LoVo (cell line): Measurements from ENCODE around the gene ADSL.
"Not testable (repeated sequence)": the region's sequence is repeated elsewhere in the genome, so short reads cannot be mapped to it uniquely, and the experiment has no call there.

Experiments
- DNase-seq: peaks from one replicate; pipeline ENCODE4 v3.0.0-alpha.2; 2016; ENCODE audit warnings: low spot score

ADSL gene

GRCh38 chr22:40374567-40374966 lies 28.3 kb downstream of the ADSL start:
- DNase-seq: no peak

GRCh38 chr22:40376149-40376548 lies 29.8 kb downstream of the ADSL start:
- DNase-seq: no peak

GRCh38 chr22:40377931-40378330 lies 31.6 kb downstream of the ADSL start:
- DNase-seq: peak; percentile 7

GRCh38 chr22:40378448-40378847 lies 32.1 kb downstream of the ADSL start:
- DNase-seq: not testable (repeated sequence)

GRCh38 chr22:40381461-40381860 lies 35.2 kb downstream of the ADSL start:
- no peak for DNase-seq

- no peak for DNase-seq
These were observed 37.6 kb downstream of the ADSL start for GRCh38 chr22:40383905-40384304.

- no peak for DNase-seq
These were observed 38.9 kb downstream of the ADSL start for GRCh38 chr22:40385036-40385782.

- DNase-seq: no peak
These were observed 41.4 kb downstream of the ADSL start for GRCh38 chr22:40387746-40388145.

GRCh38 chr22:40388231-40388630 lies 41.9 kb downstream of the ADSL start:
- DNase-seq: no peak

- DNase-seq: no peak
These were observed 45.1 kb downstream of the ADSL start for GRCh38 chr22:40391417-40391816.

- DNase-seq: no peak
These were observed 46.3 kb downstream of the ADSL start for GRCh38 chr22:40392618-40393017.

- no peak for DNase-seq
These were observed 48.3 kb downstream of the ADSL start for GRCh38 chr22:40394607-40395006.

GRCh38 chr22:40395607-40396006 lies 49.3 kb downstream of the ADSL start:
- no peak for DNase-seq

- peak; percentile 2 for DNase-seq
These were observed 50.6 kb downstream of the ADSL start for GRCh38 chr22:40396882-40397281.

- DNase-seq: no peak
These were observed 51.1 kb downstream of the ADSL start for GRCh38 chr22:40397396-40397795.

GRCh38 chr22:40399621-40400020 lies 53.3 kb downstream of the ADSL start:
- no peak for DNase-seq

- DNase-seq: no peak
These were observed 53.9 kb downstream of the ADSL start for GRCh38 chr22:40400159-40400558.

GRCh38 chr22:40401532-40401931 lies 55.2 kb downstream of the ADSL start:
- DNase-seq: no peak

GRCh38 chr22:40401981-40402406 lies 55.7 kb downstream of the ADSL start:
- DNase-seq: no peak

GRCh38 chr22:40403141-40403540 lies 56.8 kb downstream of the ADSL start:
- DNase-seq: no peak

- no peak for DNase-seq
These were observed 57.4 kb downstream of the ADSL start for GRCh38 chr22:40403651-40404050.

- no peak for DNase-seq
These were observed 58.2 kb downstream of the ADSL start for GRCh38 chr22:40404251-40405177.
